NCI-H1092 (cell line): ENCODE measurements around the gene TRIM68.
A peak's percentile ranks its signal among the peaks of the same experiment; 100 is the strongest.

Experiments
- DNase-seq: peaks from one replicate; lab custom pipeline; 2025; lab: John Stamatoyannopoulos, UW

The TRIM68 gene

GRCh38 chr11:4607781-4608666 is at the start of gene TRIM68:
Gene TRIM68 (minus strand): TSS chr11:4608231. CDS start chr11:4605504, 2,727 bp downstream.
- peak; percentile 78 for DNase-seq

- DNase-seq, result no peak
Measured at GRCh38 chr11:4654635-4655369, 46.8 kb upstream of the TRIM68 start.

GRCh38 chr11:4647766-4648165 is 39.7 kb upstream of the TRIM68 start:
- no peak for DNase-seq

- DNase-seq, result no peak
Measured at GRCh38 chr11:4645974-4646373, 37.9 kb upstream of the TRIM68 start.

- DNase-seq, result no peak
Measured at GRCh38 chr11:4644233-4644632, 36.2 kb upstream of the TRIM68 start.

- no peak for DNase-seq
Measured at GRCh38 chr11:4643682-4644081, 35.7 kb upstream of the TRIM68 start, which contains the start of gene OR51E1. Gene OR51E1 (plus strand): TSS chr11:4643982. CDS start chr11:4652527, 8,545 bp downstream.

- DNase-seq, result no peak
Measured at GRCh38 chr11:4643076-4643475, 35.0 kb upstream of the TRIM68 start.

- no peak for DNase-seq
Measured at GRCh38 chr11:4642043-4642442, 34.0 kb upstream of the TRIM68 start.

GRCh38 chr11:4641501-4641900 is 33.5 kb upstream of the TRIM68 start:
- DNase-seq, result no peak

GRCh38 chr11:4639931-4640330 is 31.9 kb upstream of the TRIM68 start:
- DNase-seq, result no peak

GRCh38 chr11:4637662-4638047 is 29.6 kb upstream of the TRIM68 start:
- no peak for DNase-seq

GRCh38 chr11:4636962-4637661 is 29.1 kb upstream of the TRIM68 start, which contains the start of gene OR51D1:
Gene OR51D1 (plus strand): TSS chr11:4637477. CDS start chr11:4639791, 2,314 bp downstream.
- DNase-seq, result peak; percentile 85

GRCh38 chr11:4636136-4636535 is 28.1 kb upstream of the TRIM68 start:
- no peak for DNase-seq

- DNase-seq, result peak; percentile 81
Measured at GRCh38 chr11:4626207-4627099, 18.4 kb upstream of the TRIM68 start.

- no peak for DNase-seq
Measured at GRCh38 chr11:4619514-4619913, 11.5 kb upstream of the TRIM68 start.

GRCh38 chr11:4615856-4616444 is 7.9 kb upstream of the TRIM68 start:
- DNase-seq, result no peak

GRCh38 chr11:4611986-4612385 is 4.0 kb upstream of the TRIM68 start:
- DNase-seq, result no peak

GRCh38 chr11:4610258-4610935 is 2.4 kb upstream of the TRIM68 start:
- no peak for DNase-seq

GRCh38 chr11:4607096-4607495 is 935 bp downstream of the TRIM68 start:
- no peak for DNase-seq
